Naive thymus-derived CD8-positive, alpha-beta T cell (primary cell): ENCODE data around the gene PPP1R14C. TPM values are rescaled to one million over a fixed set of nuclear protein-coding genes. Genes with fewer than 3 reads are reported as not detected.

Source experiments
- ATAC-seq, 2 donors: fragments of 150-1000 bp; cut with Tn5 transposase in 1 of 2; sonication (Bioruptor Pico), chemical (Tn5 transposase) in 1 of 2; 1 replicate in 1 of 2; 2 replicates in 1 of 2; pipeline ENCODE4 v1.10.0; 2021; ENCODE audit warnings: mild to moderate bottlenecking in 2 of 2, moderate library complexity in 2 of 2
- POLR2A ChIA-PET: fragments of 350-600 bp; sonication (Branson Sonifier 250); formaldehyde crosslinking; loops from one replicate; lab custom pipeline; 2021; ENCODE audit warnings: antibody characterized with exemption; lab: Charles Lee
- DNase-seq, 10 donors: peaks; one replicate each; pipeline versions ENCODE4 v3.0.0 to v3.0.0-alpha.2; 2020 to 2022
- H3K27ac Mint-ChIP-seq, 10 donors: one replicate each; pipeline ENCODE4 v1.8.0; 2020 to 2022; ENCODE audit warnings: mild to moderate bottlenecking in 10 of 10, mixed read lengths in 10 of 10, moderate library complexity in 4 of 10, inconsistent platforms in 1 of 10
- H3K27me3 Mint-ChIP-seq, 5 donors: one replicate each; pipeline ENCODE4 v1.8.0; 2021 to 2022; ENCODE audit warnings: mixed read lengths in 5 of 5
- H3K36me3 Mint-ChIP-seq, 3 donors: one replicate each; pipeline ENCODE4 v1.8.0; 2020 to 2022; ENCODE audit warnings: mixed read lengths in 3 of 3, mild to moderate bottlenecking in 2 of 3, inconsistent platforms in 1 of 3
- H3K4me1 Mint-ChIP-seq, 4 donors: one replicate each; pipeline ENCODE4 v1.8.0; 2021 to 2022; ENCODE audit warnings: mixed read lengths in 4 of 4
- H3K4me3 Mint-ChIP-seq, 10 donors: one replicate each; pipeline ENCODE4 v1.8.0; 2020 to 2022; ENCODE audit warnings: mild to moderate bottlenecking in 10 of 10, mixed read lengths in 10 of 10, moderate library complexity in 6 of 10, inconsistent platforms in 1 of 10
- H3K9me3 Mint-ChIP-seq, 9 donors: one replicate each; pipeline ENCODE4 v1.8.0; 2020 to 2022; ENCODE audit warnings: mixed read lengths in 9 of 9, mild to moderate bottlenecking in 3 of 9, inconsistent platforms in 1 of 9, moderate library complexity in 1 of 9
- polyA plus RNA-seq, 3 donors: library from polyadenylated mRNA; unstranded; fragments of 300-500 nt; fragmentation: Illumina TruSeq; gene quantifications; one replicate each; pipeline ENCODE4 v1.2.3, GENCODE V29; 2021
- total RNA-seq, 8 experiments: library from RNA in 2 of 8; stranded (reverse) in 2 of 8; gene quantifications; one replicate each; pipeline ENCODE4 v1.2.3 and lab custom pipeline; 2021 to 2026

The PPP1R14C gene
- total and polyA plus RNA-seq, 5 experiments from 2014 or later, result 0.24 TPM; not detected in 4

- Mint-ChIP-seq H3K9me3 (peaks cover 0 to 2% (median 0%) of the 10 kb centered on the region in 9 donors), H3K4me3 (peak overlapping the region in 9 of 10 donors; percentile 6 to 76 (median 61)), H3K36me3 (no peaks in the 10 kb centered on the region), H3K27ac (no peak overlapping the region), H3K4me1 (peaks cover 0 to 21% (median 10%) of the 10 kb centered on the region in 4 donors), H3K27me3 (peaks cover 35 to 75% (median 58%) of the 10 kb centered on the region in 5 donors)
- DNase-seq (no peak), ATAC-seq (no peak)
- POLR2A ChIA-PET, result no interaction called here
Observed at GRCh38 chr6:150142097-150142669, 661 bp upstream of the PPP1R14C start.

DNA sequence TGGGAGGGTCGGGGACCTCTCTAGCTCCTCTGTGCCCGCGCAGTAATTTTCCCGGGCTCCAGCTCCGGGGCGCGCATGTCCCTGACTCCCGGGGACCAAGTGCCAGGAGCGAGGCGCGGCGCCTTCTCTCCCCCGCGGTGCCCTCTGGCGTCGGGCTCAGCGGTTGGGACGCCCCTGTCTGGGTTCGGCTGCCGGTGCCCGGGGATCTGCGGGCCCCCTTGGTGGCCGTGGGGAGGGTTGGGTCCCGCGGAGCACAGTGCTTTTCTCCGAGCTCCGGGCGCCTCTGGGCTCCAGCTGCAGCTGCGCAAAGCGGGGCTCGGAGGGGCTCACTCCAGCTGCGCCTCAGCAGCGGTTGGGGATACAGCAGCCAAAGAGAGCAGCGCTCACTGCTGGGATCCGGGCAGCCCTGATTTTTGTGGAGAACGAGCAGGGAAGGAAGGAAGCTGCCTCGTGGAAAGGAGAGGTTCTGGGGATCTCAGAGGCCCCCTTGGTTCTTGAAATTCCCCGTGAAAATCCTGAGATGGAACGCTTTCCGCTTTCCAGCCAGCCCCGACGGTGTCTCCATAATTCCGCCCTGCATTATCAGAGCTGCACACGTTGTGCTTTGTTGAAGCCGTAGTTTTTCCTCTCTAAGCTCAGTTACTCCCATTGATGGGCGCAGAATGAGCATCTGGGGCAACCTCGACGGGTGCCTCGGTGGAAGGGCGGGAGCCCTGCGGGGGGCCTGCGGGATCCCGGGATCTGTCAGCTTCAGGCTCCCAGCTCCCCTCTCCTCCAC, 861 bp downstream of the PPP1R14C start:
- no peak overlapping the region for H3K27ac Mint-ChIP-seq
- DNase-seq (no peak), ATAC-seq (no peak)
- POLR2A ChIA-PET, result no interaction called here
- no peaks in the 10 kb centered on the region for H3K36me3 Mint-ChIP-seq
- no peaks in the 10 kb centered on the region for H3K9me3 Mint-ChIP-seq
- H3K4me1 Mint-ChIP-seq, result peaks cover 0 to 21% (median 10%) of the 10 kb centered on the region in 4 donors
- H3K4me3 Mint-ChIP-seq, result peak overlapping the region in 8 of 10 donors; percentile 1 to 61 (median 49)
- peaks cover 37 to 66% (median 55%) of the 10 kb centered on the region in 5 donors for H3K27me3 Mint-ChIP-seq

DNA sequence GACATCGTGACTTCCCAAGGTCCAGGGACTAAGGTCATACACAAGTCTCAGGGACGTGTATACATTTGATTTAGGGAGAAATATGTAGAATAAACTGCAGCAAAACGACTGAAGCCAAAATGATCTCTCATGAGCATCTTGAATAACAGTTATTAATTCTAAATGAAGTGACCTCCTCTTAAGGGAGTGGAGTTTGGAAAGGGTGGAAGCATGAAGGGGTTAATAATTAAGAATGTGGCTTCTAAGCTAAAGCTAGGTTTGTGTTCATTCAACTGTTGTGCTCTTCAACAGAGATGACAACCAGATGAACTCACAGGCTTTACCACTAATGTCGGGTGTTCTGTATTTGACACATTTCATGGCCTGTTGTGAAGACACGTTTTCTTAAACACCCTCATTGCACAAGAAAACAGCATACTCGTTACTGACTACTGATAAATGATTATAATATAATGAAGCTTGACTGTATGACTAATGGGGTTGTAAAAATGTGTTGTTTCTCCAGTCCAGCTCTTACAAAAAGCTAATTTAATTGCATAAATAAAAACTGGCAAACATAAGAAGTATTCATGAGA, 1.5 kb downstream of the PPP1R14C start:
- no peak for ATAC-seq
- peaks cover 36 to 62% (median 55%) of the 10 kb centered on the region in 5 donors for H3K27me3 Mint-ChIP-seq
- H3K9me3 Mint-ChIP-seq, result no peaks in the 10 kb centered on the region
- no peak for DNase-seq
- no peak overlapping the region for H3K27ac Mint-ChIP-seq
- peaks cover 0 to 21% (median 10%) of the 10 kb centered on the region in 4 donors for H3K4me1 Mint-ChIP-seq
- H3K36me3 Mint-ChIP-seq, result no peaks in the 10 kb centered on the region
- POLR2A ChIA-PET, result no interaction called here
- peak overlapping the region in 8 of 10 donors; percentile 1 to 61 (median 49) for H3K4me3 Mint-ChIP-seq

DNA sequence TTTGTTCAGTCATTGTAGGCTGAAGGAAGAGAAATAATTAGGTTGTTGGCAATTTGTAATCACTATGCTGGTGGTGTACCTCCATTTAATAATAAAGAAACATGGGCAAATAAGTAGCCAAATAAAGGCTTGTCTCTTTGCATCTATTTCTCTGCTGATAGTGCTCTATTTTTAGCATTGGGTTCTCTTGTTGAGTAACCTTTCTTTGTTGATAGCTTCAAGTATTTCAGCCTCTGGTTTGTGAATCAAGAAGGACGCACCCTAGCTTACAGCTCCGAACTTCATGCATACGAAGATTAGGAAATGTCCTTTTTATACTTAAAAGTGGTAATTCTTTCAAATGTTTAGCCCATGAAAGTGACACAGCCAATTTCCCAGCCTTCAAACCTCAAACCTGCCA, 2.6 kb downstream of the PPP1R14C start:
- POLR2A ChIA-PET, result no interaction called here
- ATAC-seq (no peak), DNase-seq (no peak)
- Mint-ChIP-seq H3K36me3 (no peaks in the 10 kb centered on the region), H3K27ac (no peak overlapping the region), H3K27me3 (peaks cover 39 to 64% (median 56%) of the 10 kb centered on the region in 5 donors), H3K4me3 (no peak overlapping the region), H3K4me1 (peaks cover 0 to 21% (median 10%) of the 10 kb centered on the region in 4 donors), H3K9me3 (no peaks in the 10 kb centered on the region)

DNA sequence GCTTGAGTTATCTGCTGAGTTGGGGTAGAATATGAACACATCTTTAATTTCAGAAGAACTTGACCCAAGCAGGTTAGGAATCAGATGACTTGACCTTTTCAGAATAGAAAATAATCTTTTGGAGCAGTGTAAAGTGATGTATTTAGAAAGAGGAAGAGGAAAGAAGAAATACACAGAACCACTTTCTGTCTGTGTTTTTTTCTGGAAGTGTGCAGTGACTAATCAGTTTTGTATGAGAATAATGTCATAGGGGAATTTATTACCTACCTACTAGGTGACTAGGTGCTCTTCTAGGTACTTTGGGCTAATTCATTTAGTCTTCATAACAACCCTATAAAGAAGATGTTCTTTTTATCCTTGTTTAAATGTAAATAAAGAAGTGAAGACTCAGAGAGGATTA, 3.0 kb downstream of the PPP1R14C start:
- H3K4me1 Mint-ChIP-seq, result peaks cover 3 to 21% (median 10%) of the 10 kb centered on the region in 4 donors
- POLR2A ChIA-PET, result no interaction called here
- H3K9me3 Mint-ChIP-seq, result no peaks in the 10 kb centered on the region
- DNase-seq (no peak), ATAC-seq (no peak)
- no peak overlapping the region for H3K27ac Mint-ChIP-seq
- peaks cover 39 to 64% (median 56%) of the 10 kb centered on the region in 5 donors for H3K27me3 Mint-ChIP-seq
- H3K36me3 Mint-ChIP-seq, result no peaks in the 10 kb centered on the region
- no peak overlapping the region for H3K4me3 Mint-ChIP-seq

DNA sequence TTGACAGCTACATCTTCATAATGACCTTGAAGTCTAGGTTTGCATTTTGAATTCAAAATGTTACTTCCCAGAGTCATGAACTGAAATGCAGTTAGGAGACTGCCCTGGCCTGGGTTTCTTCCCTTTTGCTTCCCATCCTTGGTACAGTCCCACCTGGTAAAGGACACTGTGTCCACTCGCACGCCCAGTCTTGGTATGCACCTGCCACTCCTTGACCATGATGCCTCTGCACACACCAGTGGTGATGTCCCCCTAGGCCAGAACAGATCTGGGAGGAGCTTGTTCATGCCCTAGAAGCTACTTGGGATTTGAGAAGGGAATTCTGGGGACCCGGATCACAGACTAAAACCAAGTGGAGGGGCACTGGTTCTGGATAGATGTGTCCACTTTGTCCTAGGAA, 3.6 kb downstream of the PPP1R14C start:
- no peak for ATAC-seq
- Mint-ChIP-seq H3K27me3 (peaks cover 41 to 65% (median 56%) of the 10 kb centered on the region in 5 donors), H3K4me3 (no peak overlapping the region), H3K36me3 (no peaks in the 10 kb centered on the region), H3K9me3 (no peaks in the 10 kb centered on the region), H3K4me1 (peaks cover 7 to 21% (median 11%) of the 10 kb centered on the region in 4 donors), H3K27ac (no peak overlapping the region)
- no peak for DNase-seq
- POLR2A ChIA-PET, result no interaction called here

GRCh38 chr6:150149146-150149545, 6.3 kb downstream of the PPP1R14C start:
- ATAC-seq, result no peak
- Mint-ChIP-seq H3K36me3 (no peaks in the 10 kb centered on the region), H3K9me3 (no peaks in the 10 kb centered on the region), H3K4me1 (peaks cover 0 to 16% (median 7%) of the 10 kb centered on the region in 4 donors), H3K27ac (no peak overlapping the region), H3K4me3 (no peak overlapping the region), H3K27me3 (peaks cover 43 to 70% (median 58%) of the 10 kb centered on the region in 5 donors)
- DNase-seq, result no peak
- POLR2A ChIA-PET, result interaction anchor here (0.7 kb wide), 1 partner anchor 56 kb away, joined by 4 read pairs; no protein-coding TSS in a partner anchor

- no peaks in the 10 kb centered on the region for H3K36me3 Mint-ChIP-seq
- POLR2A ChIA-PET, result no interaction called here
- H3K4me1 Mint-ChIP-seq, result peaks cover 0 to 10% (median 6%) of the 10 kb centered on the region in 4 donors
- no peaks in the 10 kb centered on the region for H3K9me3 Mint-ChIP-seq
- ATAC-seq (no peak), DNase-seq (no peak)
- no peak overlapping the region for H3K27ac Mint-ChIP-seq
- no peak overlapping the region for H3K4me3 Mint-ChIP-seq
- H3K27me3 Mint-ChIP-seq, result peaks cover 35 to 57% (median 48%) of the 10 kb centered on the region in 5 donors
Observed at GRCh38 chr6:150150458-150150820, 7.6 kb downstream of the PPP1R14C start.

- ATAC-seq (no peak), DNase-seq (no peak)
- H3K36me3 Mint-ChIP-seq, result no peaks in the 10 kb centered on the region
- H3K4me1 Mint-ChIP-seq, result peaks cover 0 to 10% (median 3%) of the 10 kb centered on the region in 4 donors
- H3K4me3 Mint-ChIP-seq, result no peak overlapping the region
- H3K27ac Mint-ChIP-seq, result no peak overlapping the region
- POLR2A ChIA-PET, result no interaction called here
- no peaks in the 10 kb centered on the region for H3K9me3 Mint-ChIP-seq
- peaks cover 30 to 51% (median 44%) of the 10 kb centered on the region in 5 donors for H3K27me3 Mint-ChIP-seq
Observed at GRCh38 chr6:150150821-150151646, 8.2 kb downstream of the PPP1R14C start.

DNA sequence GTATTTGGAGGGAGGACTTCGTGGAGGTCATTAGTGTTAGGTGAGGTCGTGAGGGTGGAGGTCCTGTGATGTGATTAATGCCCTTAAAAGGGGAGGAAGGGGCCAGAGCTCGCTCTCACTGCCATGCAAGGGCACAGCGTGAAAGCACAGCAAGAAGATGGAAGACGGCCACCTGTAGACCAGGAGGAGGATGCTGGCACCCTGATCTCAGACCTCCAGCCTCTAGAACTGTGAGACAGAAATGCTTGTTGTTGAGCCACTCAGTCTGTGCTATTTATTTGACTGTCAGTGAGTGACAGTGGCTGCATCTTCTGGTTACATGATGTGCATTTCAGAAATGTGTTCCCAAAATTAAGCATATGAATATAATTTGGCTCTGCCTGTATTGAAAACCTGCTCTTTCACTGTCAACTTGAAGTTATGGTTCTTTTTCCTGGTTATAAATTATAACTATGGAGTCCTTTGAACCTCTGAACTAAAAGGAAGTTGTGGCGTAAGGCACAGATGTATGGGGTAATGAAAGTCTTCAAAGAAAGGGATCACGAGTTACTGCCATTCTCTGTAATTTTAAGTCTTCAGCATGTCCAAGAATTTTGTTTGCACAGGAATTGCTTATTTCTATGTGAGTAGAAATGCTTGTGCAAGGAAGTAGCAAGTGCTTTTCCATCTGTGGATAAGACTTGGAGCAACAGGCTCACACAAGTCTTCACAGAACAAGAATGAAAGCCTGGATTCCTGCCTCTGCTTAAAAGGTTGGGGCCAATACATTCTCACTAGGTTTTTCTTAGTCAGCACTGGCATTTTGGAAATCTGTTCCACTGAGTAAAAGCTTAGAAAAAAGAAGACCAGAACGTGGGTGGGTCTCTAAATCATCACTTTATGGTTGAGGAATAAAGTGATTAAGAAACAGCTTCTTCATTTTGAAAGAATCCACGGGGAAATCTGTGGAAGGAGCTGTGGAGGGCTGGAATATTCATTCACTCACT, 10.3 kb downstream of the PPP1R14C start:
- Mint-ChIP-seq H3K27me3 (peaks cover 29 to 35% (median 34%) of the 10 kb centered on the region in 5 donors), H3K27ac (no peak overlapping the region), H3K4me1 (peaks cover 0 to 13% (median 6%) of the 10 kb centered on the region in 4 donors), H3K4me3 (no peak overlapping the region), H3K9me3 (no peaks in the 10 kb centered on the region), H3K36me3 (no peaks in the 10 kb centered on the region)
- POLR2A ChIA-PET, result no interaction called here
- DNase-seq (no peak), ATAC-seq (no peak)

- peaks cover 27 to 34% (median 31%) of the 10 kb centered on the region in 5 donors for H3K27me3 Mint-ChIP-seq
- POLR2A ChIA-PET, result no interaction called here
Observed at GRCh38 chr6:150153905-150154492, 11.2 kb downstream of the PPP1R14C start.

More at GRCh38 chr6:150153905-150154492, 11.2 kb downstream of the PPP1R14C start:
- peaks cover 0 to 13% (median 6%) of the 10 kb centered on the region in 4 donors for H3K4me1 Mint-ChIP-seq
- H3K9me3 Mint-ChIP-seq, result no peaks in the 10 kb centered on the region
- ATAC-seq (no peak), DNase-seq (no peak)
- H3K4me3 Mint-ChIP-seq, result no peak overlapping the region
- H3K27ac Mint-ChIP-seq, result no peak overlapping the region
- H3K36me3 Mint-ChIP-seq, result no peaks in the 10 kb centered on the region
